NOMO-1 treated with DMSO at 0.1 percent for 48 hours (cell line): ENCODE measurements around the gene GPSM1.

Experiments
- DNase-seq: peaks from one replicate; lab custom pipeline; 2025; ENCODE audit not compliant: unreplicated experiment; lab: John Stamatoyannopoulos, UW

The GPSM1 gene

DNA sequence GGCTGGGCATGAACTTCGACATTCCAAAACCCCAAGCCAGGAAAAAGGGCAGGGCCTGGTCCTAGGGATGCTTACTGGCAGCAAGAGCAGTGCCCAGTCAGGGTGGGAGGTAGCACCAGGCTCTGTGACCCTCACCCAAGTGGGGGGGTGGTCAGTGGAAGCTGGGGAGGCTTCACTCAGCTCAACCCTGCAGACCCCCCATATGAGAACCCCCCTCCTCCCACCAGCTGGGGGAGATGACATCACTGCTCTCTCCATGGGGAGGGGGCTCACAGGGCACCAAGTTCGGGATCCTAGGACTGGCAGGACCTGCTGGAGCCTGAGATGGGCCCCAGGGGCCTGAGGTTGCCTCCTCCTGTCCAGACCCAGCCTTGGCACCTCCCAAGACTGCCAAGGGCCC is 31.5 kb downstream of the GPSM1 start:
- no peak for DNase-seq

- DNase-seq: no peak
These were observed 32.7 kb downstream of the GPSM1 start for GRCh38 chr9:136359774-136360718.

GRCh38 chr9:136361047-136361753 is 33.9 kb downstream of the GPSM1 start:
- no peak for DNase-seq

DNA sequence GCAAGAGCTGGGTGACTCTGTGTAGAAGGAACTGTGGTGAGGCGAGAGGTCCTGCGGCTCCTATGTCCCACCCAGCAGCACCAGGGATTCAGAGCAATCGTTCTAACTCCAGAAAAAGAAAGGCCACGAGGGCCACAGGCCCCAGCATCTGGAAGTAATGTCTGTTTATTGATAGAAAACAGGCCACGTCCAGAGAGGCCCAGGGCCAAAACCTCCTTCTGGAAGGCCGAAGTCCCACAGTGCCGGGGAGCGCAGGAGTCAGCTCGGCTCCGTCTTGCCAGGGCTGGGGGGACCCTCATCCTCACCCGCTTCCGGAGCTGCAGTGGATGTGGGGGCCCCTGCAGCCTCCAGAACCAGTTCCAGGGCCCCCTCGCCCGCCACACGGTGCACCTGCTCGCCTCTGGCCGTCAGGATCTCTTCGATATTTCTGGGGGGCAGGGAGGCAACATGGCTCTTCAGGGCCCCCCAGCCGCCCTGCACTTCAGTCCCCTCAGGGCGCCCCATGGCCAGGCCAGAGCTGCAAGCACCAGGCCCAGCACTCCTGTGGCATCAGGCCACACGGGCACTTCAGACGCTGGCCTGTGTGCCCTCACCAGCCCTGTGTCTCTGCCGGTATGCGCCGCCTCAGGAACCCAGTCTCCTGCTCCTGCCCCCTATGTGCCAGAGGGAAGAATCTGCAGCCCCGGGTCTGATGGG is 34.6 kb downstream of the GPSM1 start:
- DNase-seq: no peak

DNA sequence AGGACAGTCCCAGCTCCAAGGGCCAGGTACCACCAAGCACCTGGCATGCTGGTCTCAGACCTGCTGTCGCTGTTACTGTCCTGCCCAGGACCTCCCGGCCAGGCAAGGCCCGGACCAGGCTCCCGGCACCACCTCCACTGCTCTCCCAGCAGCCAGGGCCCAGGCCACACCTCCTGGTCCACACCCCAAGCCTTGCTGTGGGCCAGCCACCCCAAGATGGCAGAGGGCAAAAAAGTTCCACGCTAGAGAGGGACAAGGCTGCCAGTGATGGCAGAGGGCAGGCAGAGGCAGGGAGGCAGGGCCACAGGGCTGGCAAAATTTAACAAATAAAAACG is 35.1 kb downstream of the GPSM1 start:
- DNase-seq: no peak

- peak; percentile 92 for DNase-seq
These were observed 36.0 kb downstream of the GPSM1 start, which contains the start of gene DNLZ for GRCh38 chr9:136363106-136363948. TSS of gene DNLZ (minus strand) at chr9:136363744. CDS start at chr9:136363714, 30 bp downstream.

DNA sequence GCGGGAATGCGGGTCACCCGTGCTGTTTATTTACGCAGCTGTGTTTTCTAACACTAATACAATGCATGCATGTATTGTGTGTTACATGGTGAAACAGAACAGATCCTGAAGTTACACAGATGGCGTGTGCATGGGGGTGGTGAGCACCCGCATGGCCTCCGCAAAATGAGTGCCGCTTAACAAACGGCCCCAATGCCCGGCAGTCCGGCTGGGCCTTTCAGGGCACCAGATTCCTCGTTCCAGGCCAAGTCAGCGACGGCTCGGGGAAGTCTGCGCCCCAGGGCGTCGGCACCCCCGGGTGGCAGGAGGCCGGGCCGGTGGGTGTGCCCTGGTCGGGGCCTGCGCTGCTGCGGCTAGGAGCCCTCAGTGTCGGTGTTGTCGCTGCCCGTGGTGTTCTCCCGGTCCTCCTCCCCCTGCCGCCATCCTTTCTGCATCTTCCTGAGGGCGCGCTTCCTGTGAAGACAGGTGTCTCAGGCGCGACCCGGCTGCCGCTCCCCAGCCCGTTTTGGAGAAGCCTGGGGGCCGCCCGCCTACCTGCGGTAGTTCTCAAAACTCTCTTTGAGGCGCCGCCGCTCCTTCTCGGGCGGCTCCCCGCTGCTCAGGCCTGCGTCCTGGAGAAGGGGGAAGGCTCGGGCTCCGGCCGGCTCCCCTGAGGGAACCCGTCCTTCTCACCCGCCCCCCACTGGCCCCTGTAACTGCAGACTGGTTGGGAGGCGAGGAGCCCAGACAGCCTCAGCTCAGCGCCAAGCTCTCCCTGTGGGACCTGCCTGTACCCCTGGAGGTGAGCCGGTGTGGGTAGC is 36.8 kb downstream of the GPSM1 start:
- no peak for DNase-seq

DNA sequence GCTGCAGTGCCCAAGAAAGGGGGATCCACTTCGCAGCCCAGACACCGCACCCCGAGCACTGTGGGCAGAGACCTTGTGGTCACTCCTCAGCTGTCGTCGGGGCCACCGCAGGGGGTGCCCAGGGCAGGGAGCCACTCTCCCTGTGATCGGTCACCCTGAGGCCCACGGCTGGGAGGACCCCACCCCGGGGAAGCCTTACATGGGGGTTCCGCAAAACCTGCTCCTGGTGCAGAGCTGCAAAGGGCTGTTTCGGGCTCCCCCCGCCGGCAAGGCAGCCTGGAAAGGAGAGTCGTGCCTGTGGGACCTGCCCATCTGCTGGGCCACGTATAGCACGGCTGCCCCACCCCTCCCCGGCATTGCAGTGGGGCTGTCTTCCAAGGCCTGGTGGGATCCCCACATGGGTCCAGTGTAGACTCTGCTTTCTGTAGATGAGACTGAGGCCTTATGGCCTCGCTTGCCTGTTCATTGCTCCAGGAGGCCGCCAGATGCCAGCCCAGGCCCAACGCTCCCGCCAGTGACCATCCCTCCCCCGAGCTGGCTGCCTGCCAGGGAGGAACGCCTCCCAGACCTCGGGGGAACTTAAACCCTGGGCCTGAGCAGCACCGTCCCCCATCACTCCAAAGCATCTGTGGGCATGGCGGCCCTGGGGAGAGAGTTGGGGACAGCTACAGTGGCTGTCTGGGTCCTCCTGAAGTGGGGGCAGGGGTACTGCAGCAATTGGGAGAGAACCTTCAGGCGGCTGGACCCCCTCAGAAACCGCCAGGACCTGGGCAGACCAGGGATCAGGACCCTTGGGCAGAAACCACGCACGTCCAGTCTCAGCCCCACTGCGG is 37.8 kb downstream of the GPSM1 start:
- DNase-seq: no peak

DNA sequence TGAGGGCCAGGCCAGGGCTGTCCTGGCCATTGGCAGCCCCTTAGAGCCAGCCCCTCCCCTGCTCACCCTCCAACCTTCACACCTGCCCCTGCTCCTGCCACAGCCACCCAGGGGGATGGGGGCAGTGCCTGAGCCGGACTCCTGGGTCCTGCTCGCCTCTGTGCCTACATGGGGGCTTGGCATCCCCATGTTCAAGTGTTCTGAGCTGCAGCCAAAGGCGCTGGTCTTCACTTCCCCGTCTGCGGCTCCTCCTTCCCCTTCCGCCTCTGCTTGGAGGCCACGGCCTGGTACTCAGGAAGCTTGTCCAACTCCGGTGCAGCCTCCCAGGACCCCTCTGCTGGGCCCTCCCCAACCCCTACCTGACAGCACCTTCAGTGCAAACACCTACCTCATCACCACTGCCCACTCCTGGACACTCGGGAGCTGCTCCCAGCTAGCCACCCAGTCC is 38.5 kb downstream of the GPSM1 start:
- peak; percentile 82 for DNase-seq

DNA sequence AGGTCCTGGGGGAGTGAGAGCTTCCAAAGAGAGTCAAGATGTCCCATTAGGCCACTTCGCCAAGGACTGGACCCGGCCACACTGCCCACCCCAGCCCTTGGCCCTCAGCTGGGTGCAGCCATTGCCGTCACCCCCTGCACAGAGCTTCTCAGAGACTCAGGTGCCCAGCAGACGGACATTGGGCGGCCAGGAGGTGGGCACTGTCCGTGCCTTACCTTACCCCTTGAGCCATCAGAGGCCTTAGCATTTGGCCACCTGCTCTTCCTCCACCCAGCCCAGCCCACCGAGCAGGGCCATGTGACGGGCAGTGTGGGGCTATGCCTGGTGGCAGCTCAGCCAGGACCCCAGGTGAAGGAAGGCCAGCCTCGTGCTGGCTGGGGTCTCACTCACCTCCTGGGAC is 39.5 kb downstream of the GPSM1 start:
- DNase-seq: no peak

GRCh38 chr9:136367296-136368145 is 40.2 kb downstream of the GPSM1 start:
- DNase-seq: no peak

DNA sequence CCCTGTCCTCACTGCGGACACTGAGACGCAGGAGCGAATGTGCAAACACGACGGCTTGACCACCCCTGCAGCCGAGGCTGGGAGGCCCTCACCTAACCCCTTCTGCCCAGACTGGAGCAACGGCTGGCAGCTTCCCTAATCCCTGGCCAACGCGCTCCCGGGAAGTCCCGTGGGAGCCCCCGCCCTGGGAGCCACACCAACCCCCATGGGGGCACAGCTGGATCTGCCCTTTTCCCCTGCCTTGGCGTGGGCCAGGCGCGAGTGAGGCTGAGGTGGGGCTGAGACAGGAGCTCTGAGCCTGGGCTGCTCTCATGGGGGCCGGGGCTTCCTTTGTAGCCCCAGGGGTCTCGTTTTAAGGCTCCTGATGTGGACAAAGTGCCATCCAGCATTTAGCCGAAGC is 40.9 kb downstream of the GPSM1 start:
- DNase-seq: no peak

- no peak for DNase-seq
These were observed 42.7 kb downstream of the GPSM1 start for GRCh38 chr9:136370037-136370436.

DNA sequence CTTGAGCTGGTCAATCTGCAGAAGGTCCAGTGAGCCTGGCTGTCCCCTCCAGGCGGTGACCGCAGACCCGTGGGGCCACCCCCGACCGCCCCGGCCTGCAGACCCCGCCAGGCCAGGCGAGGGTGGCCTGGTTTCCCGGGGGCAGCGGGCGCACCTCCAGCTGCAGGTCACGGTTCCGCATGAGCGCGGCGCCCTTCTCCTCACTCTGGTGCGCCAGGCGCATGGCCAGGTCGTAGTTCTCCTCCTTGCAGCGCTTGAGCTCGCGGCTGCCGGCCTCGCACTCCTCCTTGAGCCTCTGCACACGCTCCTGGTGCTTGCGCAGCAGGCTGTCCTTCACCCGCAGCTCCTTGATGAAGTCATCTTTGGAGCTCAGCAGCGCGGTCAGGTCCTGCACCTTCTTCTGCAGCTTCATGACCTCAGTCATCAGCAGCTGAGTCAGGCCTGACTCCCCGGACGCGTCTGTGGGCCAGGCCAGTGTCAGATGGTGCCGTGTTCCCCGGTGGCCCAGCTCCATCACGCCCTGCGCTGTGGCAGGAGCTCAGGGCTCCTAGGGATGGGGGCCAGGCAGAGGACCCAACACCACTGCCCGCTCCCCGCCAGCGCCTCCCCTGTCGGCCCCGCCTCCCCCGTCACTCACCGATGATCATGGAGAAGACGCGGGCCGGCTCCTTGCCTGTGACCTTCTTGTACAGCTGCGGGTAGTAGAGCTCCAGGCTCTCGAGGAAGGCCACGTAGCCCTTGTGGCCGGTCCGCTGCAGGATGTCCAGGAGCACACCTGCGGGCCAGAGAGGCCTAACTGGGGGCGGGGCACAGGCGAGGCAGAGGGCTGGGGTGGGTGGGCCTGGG is 43.6 kb downstream of the GPSM1 start:
- DNase-seq: no peak

- no peak for DNase-seq
These were observed 44.2 kb downstream of the GPSM1 start for GRCh38 chr9:136371533-136371880.

DNA sequence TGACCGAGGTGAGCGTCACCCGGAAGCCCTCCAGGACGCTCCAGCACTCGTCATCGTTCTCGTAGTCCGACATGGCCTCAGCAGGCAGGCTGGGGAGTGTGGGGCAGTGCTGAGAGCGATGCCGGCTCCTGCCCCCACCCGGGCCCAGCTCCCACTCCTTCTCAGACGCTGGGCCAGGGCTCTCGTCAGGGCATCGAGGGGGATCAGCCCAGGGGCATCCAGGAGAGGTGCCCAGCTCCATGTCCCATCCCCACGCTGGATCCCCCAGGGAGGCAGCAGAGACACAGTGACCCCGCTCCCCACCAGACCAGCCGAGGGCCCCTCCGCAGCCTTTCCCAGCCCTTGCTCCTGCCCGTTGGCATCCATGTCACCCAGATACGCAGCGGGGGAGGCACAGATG is 44.7 kb downstream of the GPSM1 start:
- no peak for DNase-seq

DNA sequence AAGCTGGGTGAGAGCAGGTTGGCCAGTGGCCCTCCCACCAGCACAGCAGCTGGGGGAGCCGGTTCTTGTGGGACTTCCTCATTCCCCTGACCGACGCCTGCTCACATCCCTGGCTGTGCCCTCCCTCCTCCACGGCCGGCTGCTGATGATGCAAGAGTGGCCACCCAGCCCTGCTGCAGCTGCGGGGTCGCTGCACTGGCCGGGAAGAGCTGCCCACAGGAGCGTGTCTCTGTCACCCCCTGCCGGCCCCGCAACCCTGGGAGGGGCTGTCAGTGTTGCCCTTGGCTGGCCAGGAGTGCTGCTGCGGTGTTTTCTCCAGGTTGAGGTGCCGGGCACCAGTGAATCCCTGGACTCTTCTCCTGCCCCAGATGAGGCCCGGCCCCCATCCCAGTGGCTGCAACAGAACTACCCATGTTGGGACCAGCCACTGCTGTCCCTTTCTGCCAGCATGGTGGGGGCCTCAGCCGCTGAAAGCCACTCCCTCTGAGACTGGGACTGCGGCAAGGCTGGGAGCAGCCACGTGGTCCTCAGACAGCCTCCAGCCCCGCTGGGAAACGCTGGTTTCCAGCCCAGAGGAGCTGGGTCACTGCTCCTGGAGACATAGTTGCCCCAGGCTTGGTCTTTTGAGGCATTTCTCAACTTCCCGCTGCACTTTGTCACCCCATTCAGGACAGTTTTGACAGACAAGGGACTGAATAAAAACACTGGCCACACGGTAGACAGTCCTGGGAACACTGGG is 45.4 kb downstream of the GPSM1 start:
- peak; percentile 94 for DNase-seq
